ENCODE data around the gene KDM7A.
"Not testable (repeated sequence)": the region's sequence is repeated elsewhere in the genome, so short reads cannot be mapped to it uniquely, and the experiment has no call there.

KDM7A gene

GRCh38 chr7:140160308-140160707 lies 16.5 kb downstream of the KDM7A start:
- DNase-seq (ENCODE audit: low spot score), result no peak

- DNase-seq (ENCODE audit: low spot score), result no peak
These were observed 17.3 kb downstream of the KDM7A start for GRCh38 chr7:140159497-140159896.

GRCh38 chr7:140156460-140157080 lies 20.2 kb downstream of the KDM7A start:
- no peak for DNase-seq (ENCODE audit: low spot score)

DNA sequence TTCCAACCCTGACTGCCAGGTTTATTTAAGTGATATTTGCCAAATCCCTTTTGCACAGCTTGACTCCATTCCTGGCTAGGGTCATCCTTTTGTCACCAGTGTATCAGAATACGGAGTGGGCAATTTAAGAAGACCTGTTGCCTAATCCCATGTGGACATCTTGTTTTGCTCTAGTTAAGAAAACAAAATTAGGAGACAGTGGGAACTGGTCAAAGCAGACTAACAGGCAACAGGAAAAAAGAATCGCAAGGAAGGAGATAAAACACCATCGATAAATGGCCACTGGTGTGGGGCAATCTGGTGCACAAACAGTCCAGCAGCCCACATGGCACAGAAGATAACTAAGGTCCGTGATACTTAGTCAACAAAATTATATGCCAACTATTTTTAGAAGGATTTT lies 21.4 kb downstream of the KDM7A start:
- no peak for DNase-seq (ENCODE audit: low spot score)

DNA sequence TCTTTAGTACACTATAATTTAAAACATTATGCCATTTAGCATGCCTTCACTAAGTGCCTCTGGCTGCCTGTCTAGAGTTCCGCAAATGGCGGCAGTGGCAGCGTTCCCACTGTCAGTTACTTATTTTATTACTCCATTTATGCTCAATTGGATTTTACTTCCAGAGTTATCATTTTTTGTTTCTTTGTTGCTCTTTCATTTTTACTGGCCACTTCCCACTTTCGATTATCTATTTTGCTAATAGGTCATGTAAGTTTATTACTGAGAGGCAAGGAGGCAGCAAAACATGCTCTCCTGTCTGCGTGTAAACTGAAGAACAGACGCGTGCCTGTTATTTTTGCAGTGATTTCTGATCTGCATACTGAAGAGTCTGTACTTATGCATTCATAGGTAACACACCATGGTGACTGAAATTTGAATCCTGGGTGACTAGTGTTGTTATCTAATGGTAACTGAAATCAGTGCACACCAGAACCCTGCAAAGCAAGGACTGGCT lies 23.1 kb downstream of the KDM7A start:
- DNase-seq (ENCODE audit: low spot score), result no peak

GRCh38 chr7:140146574-140146973 lies 30.2 kb downstream of the KDM7A start:
- DNase-seq (ENCODE audit: low spot score), result no peak

GRCh38 chr7:140145709-140146108 lies 31.1 kb downstream of the KDM7A start:
- no peak for DNase-seq (ENCODE audit: low spot score)

DNA sequence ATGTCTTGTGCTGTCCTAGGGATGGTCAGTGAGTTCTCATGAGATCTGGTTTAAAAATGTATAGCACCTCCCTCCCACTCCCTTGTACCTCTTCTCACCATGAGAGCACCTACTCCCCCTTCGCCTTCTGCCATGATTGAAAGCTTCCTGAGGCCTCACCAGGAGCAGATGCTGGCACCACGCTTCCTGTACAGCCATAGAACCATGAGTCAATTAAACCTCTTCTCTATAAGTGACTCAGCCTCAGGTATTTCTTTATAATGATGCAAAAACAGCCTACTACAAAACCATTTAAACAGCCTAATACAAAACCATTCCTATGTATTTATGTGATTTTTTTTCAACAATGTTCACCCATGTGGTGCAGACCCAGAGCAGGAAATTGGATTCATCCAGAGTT lies 32.0 kb downstream of the KDM7A start:
- DNase-seq (ENCODE audit: low spot score), result no peak

DNA sequence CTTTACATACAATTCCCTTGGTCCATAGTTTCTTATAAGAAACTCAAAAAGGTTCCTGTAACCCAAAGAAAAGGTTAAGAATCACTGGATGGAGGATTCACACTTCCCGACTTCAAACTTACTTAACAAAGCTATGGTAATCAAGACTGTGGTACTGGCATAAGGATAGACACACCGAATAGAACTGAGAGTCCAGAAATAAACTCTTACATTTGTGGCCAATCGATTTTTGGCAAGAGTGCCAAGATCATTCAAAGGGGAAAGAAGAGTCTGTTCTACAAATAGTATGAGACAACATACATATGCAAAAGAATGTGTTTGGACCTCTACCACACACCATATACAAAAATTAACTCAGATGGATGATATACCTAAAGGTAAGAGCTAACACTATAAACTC lies 32.8 kb downstream of the KDM7A start:
- DNase-seq (ENCODE audit: low spot score), result no peak

DNA sequence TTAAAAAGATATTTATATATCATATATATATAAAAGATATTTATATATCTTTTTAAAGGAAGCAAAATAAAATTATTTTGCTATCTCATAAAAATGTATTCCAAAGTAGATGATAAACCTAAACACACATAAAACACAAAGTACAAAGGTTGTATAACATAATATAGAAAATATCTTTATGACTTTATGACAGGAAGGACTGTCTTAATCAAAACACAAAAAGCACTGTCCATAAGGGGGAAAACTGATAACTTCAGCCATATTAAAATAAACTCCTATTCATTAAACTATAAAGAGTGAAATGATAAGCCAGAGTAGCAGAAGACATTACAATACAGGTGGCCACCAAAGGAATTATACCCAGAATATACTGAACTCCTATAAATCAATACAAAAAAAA lies 34.8 kb downstream of the KDM7A start:
- DNase-seq (ENCODE audit: low spot score), result no peak

- DNase-seq (ENCODE audit: low spot score), result no peak
These were observed 35.5 kb downstream of the KDM7A start for GRCh38 chr7:140141256-140141655.

GRCh38 chr7:140137078-140137477 lies 39.7 kb downstream of the KDM7A start:
- no peak for DNase-seq (ENCODE audit: low spot score)

DNA sequence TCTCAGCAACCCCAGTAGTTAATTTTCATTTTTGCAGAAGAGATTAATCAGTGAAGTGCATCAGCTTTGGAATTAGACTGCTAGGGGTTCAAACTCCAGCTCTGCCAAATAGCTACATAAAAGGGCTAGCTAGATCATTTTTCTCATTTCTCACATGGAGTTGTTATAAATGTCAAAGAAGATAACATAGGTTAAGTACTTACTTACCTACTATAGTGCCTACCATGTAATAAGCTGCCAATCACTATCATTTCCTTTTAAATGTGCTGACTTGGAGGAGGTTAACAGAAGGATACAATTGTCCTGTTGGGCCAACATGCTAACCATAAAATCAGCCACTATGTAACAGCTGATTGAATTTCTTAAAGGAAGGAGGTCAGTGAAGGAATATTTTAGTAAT lies 40.7 kb downstream of the KDM7A start:
- DNase-seq (ENCODE audit: low spot score), result no peak

GRCh38 chr7:140134039-140134438 lies 42.7 kb downstream of the KDM7A start:
- no peak for DNase-seq (ENCODE audit: low spot score)

DNA sequence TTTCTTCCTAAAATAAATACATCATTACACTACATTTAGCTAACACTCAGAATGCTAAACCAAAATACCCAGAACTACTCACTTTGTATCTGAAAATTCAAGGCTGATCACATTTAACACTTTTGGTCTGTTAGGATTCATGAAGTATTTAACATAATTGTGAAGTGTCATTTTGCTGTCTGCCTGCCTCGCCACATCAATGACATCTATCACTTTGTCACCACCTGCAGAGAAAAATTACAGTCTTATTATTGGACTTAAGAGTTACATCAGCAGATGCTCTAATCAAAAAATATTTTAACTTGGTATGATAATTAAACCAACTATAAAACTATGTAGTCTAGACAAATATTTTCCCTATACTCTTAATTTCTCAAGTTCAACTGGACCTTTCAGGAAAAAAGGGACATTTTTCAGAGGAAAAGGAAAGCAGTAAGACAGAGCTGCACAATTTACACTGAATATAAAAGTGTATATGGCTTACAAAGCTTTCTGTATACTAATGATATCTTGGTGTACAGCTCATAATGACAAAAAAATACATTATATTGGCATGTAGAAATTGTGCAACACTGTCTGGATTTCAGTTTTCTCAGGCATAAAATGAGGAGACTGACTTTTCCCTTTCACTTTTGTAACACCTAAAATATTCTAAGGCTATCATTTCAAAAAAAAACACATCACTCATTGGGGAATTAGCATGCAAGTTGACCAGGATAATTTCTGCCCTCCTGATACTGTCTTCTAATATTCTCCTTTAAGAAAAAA lies 49.2 kb downstream of the KDM7A start:
- no peak for DNase-seq (ENCODE audit: low spot score)

DNA sequence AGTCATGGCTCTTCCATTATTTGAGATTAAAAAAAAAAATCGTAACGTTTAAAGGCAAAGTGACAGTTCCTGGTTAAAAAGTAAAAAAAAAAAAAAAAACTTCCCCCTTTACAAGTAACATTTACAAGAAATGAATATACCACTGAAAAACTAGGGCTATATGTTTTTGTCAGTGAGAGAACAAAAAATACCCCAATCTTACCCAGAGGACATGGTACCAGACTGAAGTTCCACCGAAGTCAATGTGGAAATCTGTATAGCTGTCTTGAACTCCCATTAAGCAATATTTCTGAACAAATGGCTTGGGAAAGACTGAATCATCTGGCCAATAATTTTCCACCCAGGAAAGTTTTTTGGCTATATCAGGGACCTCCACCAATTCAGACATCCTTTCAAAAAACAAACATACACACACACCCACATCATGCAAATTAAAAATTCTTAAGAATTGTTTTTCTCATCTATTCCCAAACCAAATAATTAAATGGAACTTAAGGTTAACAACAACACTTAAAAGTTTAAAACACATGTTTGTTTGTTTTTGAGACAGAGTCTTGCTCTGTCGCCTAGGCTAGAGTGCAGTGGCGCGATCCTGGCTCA lies 50.2 kb downstream of the KDM7A start:
- no peak for DNase-seq (ENCODE audit: low spot score)

- DNase-seq (ENCODE audit: low spot score), result no peak
These were observed 53.8 kb downstream of the KDM7A start for GRCh38 chr7:140122965-140123364.

GRCh38 chr7:140121326-140121725 lies 55.5 kb downstream of the KDM7A start:
- no peak for DNase-seq (ENCODE audit: low spot score)

GRCh38 chr7:140114817-140115216 lies 62.0 kb downstream of the KDM7A start:
- not testable (repeated sequence) for DNase-seq (ENCODE audit: low spot score)

- not testable (repeated sequence) for DNase-seq (ENCODE audit: low spot score)
These were observed 68.0 kb downstream of the KDM7A start for GRCh38 chr7:140108777-140109176.

GRCh38 chr7:140096459-140096858 lies 80.3 kb downstream of the KDM7A start:
- DNase-seq (ENCODE audit: low spot score), result no peak

- DNase-seq (ENCODE audit: low spot score), result no peak
These were observed 83.4 kb downstream of the KDM7A start for GRCh38 chr7:140093375-140093774.

- DNase-seq (ENCODE audit: low spot score), result no peak
These were observed 91.3 kb downstream of the KDM7A start for GRCh38 chr7:140085447-140085846.
